ENCODE measurements around the gene APBB1.
"Not testable (repeated sequence)": the region's sequence is repeated elsewhere in the genome, so short reads cannot be mapped to it uniquely, and the experiment has no call there.

The APBB1 gene

GRCh38 chr11:6415797-6416196 lies 3.1 kb downstream of the APBB1 start:
- DNase-seq = no peak

GRCh38 chr11:6414874-6415328 lies 4.0 kb downstream of the APBB1 start:
- DNase-seq = no peak

GRCh38 chr11:6413791-6414201 lies 5.1 kb downstream of the APBB1 start:
- DNase-seq = peak in 3 of 4 experiments; percentile 17 to 64 (median 55)

- no peak for DNase-seq
Measured at GRCh38 chr11:6411594-6412031, 7.3 kb downstream of the APBB1 start.

- no peak for DNase-seq
Measured at GRCh38 chr11:6410695-6411430, 8.0 kb downstream of the APBB1 start.

GRCh38 chr11:6406370-6406769 lies 12.5 kb downstream of the APBB1 start:
- no peak for DNase-seq

GRCh38 chr11:6405846-6406245 lies 13.0 kb downstream of the APBB1 start:
- no peak for DNase-seq

GRCh38 chr11:6405052-6405667 lies 13.7 kb downstream of the APBB1 start:
- DNase-seq = no peak

- DNase-seq = peak in 1 of 4 experiments; percentile 38
Measured at GRCh38 chr11:6404342-6405051, 14.4 kb downstream of the APBB1 start.

GRCh38 chr11:6403539-6403938 lies 15.4 kb downstream of the APBB1 start:
- DNase-seq = no peak

- peak in 2 of 4 experiments; percentile 49 to 60 for DNase-seq
Measured at GRCh38 chr11:6402561-6402981, 16.3 kb downstream of the APBB1 start.

GRCh38 chr11:6402061-6402470 lies 16.8 kb downstream of the APBB1 start:
- DNase-seq = no peak

GRCh38 chr11:6401464-6401863 lies 17.4 kb downstream of the APBB1 start:
- no peak for DNase-seq

GRCh38 chr11:6400431-6401345 lies 18.2 kb downstream of the APBB1 start:
- no peak for DNase-seq

- no peak for DNase-seq
Measured at GRCh38 chr11:6397636-6398035, 21.3 kb downstream of the APBB1 start.

- DNase-seq = no peak
Measured at GRCh38 chr11:6397156-6397555, 21.7 kb downstream of the APBB1 start.

- no peak for DNase-seq
Measured at GRCh38 chr11:6395470-6396060, 23.3 kb downstream of the APBB1 start.

- no peak for DNase-seq
Measured at GRCh38 chr11:6393989-6394670, 24.8 kb downstream of the APBB1 start.

- not testable (repeated sequence) for DNase-seq
Measured at GRCh38 chr11:6392251-6392650, 26.6 kb downstream of the APBB1 start.

- DNase-seq = no peak
Measured at GRCh38 chr11:6391537-6392134, 27.3 kb downstream of the APBB1 start.

All from activated naive CD4-positive, alpha-beta T cell (primary cell).